ENCODE results near the gene CLOCK. TPM values are rescaled to one million over a fixed set of nuclear protein-coding genes. Genes with fewer than 3 reads are reported as not detected.

CLOCK gene
- total and polyA plus RNA-seq, 5 donors from 2014 or later, result 4.6 to 16.6 (median 7.9) TPM

DNA sequence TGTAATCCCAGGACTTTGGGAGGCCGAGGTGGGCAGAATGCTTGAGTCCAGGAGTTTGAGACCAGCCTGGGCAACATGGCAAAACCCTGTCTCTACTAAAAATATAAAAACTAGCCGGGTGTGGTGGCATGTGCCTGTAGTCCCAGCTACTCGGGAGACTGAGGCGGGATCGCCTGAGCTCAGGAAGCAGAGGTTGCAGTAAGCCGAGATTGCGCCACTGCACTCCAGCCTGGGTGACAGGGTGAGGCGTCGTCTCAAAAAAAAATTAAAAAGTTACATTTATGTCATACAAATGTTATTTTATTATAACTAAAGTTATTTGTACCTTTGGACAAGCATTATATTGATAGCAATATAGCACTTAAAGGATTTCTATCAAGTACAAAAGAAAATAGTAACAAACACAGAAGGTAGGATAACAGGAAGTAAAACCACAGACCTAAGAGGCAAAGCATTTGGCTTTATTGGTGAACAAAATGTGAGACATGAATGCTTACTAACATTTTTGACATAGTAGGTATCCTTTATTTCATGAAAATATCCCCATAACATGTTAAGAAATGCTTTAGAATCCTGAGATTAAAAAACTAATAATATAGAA, 99.5 kb downstream of the CLOCK start:
- H3K4me3 Mint-ChIP-seq, result no peak overlapping the region
- peaks cover 11% of the 10 kb centered on the region for H3K4me1 ChIP-seq (ENCODE audit: control insufficient read depth, insufficient read depth, low read length, poor library complexity, severe bottlenecking)
- H3K36me3 Mint-ChIP-seq, result peaks cover 38% of the 10 kb centered on the region
- H3K27ac Mint-ChIP-seq, result peak overlapping the region in 1 of 3 donors; percentile 56
- ATAC-seq (ENCODE audit: low read depth in 2 of 2) (no peak), DNase-seq (peak in 1 of 3 donors; percentile 23)
- peak overlapping the region; percentile 26 for H3K4me3 ChIP-seq (ENCODE audit: low read depth, low read length)
- no peaks in the 10 kb centered on the region for H3K27me3 Mint-ChIP-seq
- peaks cover 6 to 22% (median 11%) of the 10 kb centered on the region in 4 donors for H3K4me1 Mint-ChIP-seq
- no peak overlapping the region for H3K27ac ChIP-seq (ENCODE audit: insufficient read depth, low read length, poor library complexity, severe bottlenecking)
- H3K9me3 Mint-ChIP-seq, result no peaks in the 10 kb centered on the region
- peaks cover 34% of the 10 kb centered on the region for H3K36me3 ChIP-seq (ENCODE audit: control insufficient read depth, insufficient read depth, low read length)
- H3K9me3 ChIP-seq (ENCODE audit: control insufficient read depth in 2 of 2, low read length in 2 of 2), result no peaks in the 10 kb centered on the region
- H3K27me3 ChIP-seq (ENCODE audit: control insufficient read depth, insufficient read depth, low read length), result no peaks in the 10 kb centered on the region

DNA sequence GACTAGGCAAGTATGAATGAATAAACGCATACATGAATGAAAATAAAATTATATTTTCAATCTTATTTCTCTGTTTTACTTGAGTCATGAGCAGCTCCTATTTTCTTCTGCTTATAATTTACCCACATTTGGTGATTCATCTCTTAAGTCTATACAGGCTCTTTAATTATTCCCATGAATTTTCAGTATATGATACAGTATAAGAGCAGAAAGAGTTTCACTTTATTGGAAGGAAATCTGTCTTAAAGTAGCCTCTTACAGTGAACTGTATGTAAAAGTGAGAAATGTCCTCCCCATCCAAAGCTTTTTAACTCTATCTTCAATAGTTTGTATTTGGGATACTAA, 100.2 kb downstream of the CLOCK start:
- H3K9me3 ChIP-seq (ENCODE audit: control insufficient read depth in 2 of 2, low read length in 2 of 2), result no peaks in the 10 kb centered on the region
- Mint-ChIP-seq H3K27ac (peak overlapping the region in 1 of 3 donors; percentile 51), H3K27me3 (no peaks in the 10 kb centered on the region), H3K4me3 (no peak overlapping the region), H3K4me1 (peaks cover 6 to 22% (median 10%) of the 10 kb centered on the region in 4 donors), H3K36me3 (peaks cover 35% of the 10 kb centered on the region), H3K9me3 (no peaks in the 10 kb centered on the region)
- no peak overlapping the region for H3K4me3 ChIP-seq (ENCODE audit: low read depth, low read length)
- ATAC-seq (ENCODE audit: low read depth in 2 of 2), result no peak
- H3K4me1 ChIP-seq (ENCODE audit: control insufficient read depth, insufficient read depth, low read length, poor library complexity, severe bottlenecking), result peaks cover 11% of the 10 kb centered on the region
- H3K27me3 ChIP-seq (ENCODE audit: control insufficient read depth, insufficient read depth, low read length), result no peaks in the 10 kb centered on the region
- DNase-seq, result no peak
- no peak overlapping the region for H3K27ac ChIP-seq (ENCODE audit: insufficient read depth, low read length, poor library complexity, severe bottlenecking)
- peaks cover 35% of the 10 kb centered on the region for H3K36me3 ChIP-seq (ENCODE audit: control insufficient read depth, insufficient read depth, low read length)

DNA sequence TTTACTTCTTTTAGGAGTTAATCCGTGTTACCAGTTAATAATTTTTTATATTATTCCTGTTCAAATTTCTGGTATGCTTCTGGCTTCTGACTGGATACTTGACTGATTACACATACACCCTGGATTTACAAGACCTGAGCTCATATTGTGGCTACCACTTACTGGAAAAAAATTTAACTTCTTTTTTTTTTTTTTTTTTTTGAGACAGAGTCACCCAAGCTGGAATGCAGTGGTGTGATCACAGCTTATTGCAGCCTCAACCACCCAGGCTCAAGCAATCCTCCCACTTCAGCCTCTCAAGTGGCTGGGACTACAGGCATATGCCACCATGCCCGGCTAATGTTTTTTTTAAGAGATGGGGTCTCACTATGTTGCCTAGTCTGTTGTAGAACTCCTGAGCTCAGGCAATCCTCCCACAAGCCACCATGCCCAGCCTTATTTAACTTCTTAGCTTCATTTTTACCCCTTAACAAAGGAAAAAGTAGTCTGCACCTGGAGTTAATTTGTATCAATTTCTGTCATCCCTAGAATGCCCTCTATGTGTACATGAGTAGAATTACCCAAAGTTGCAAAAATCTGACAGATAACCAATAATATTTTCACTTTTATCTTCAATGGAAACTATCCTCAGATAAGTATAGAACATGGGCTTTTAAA, 100.7 kb downstream of the CLOCK start:
- Mint-ChIP-seq H3K36me3 (peaks cover 35% of the 10 kb centered on the region), H3K27ac (peak overlapping the region in 1 of 3 donors; percentile 51), H3K4me1 (peaks cover 6 to 22% (median 10%) of the 10 kb centered on the region in 4 donors), H3K4me3 (no peak overlapping the region), H3K9me3 (no peaks in the 10 kb centered on the region), H3K27me3 (no peaks in the 10 kb centered on the region)
- H3K36me3 ChIP-seq (ENCODE audit: control insufficient read depth, insufficient read depth, low read length), result peaks cover 35% of the 10 kb centered on the region
- ATAC-seq (ENCODE audit: low read depth in 2 of 2) (no peak), DNase-seq (no peak)
- no peak overlapping the region for H3K4me3 ChIP-seq (ENCODE audit: low read depth, low read length)
- H3K9me3 ChIP-seq (ENCODE audit: control insufficient read depth in 2 of 2, low read length in 2 of 2), result no peaks in the 10 kb centered on the region
- H3K4me1 ChIP-seq (ENCODE audit: control insufficient read depth, insufficient read depth, low read length, poor library complexity, severe bottlenecking), result peaks cover 11% of the 10 kb centered on the region
- no peak overlapping the region for H3K27ac ChIP-seq (ENCODE audit: insufficient read depth, low read length, poor library complexity, severe bottlenecking)
- no peaks in the 10 kb centered on the region for H3K27me3 ChIP-seq (ENCODE audit: control insufficient read depth, insufficient read depth, low read length)

DNA sequence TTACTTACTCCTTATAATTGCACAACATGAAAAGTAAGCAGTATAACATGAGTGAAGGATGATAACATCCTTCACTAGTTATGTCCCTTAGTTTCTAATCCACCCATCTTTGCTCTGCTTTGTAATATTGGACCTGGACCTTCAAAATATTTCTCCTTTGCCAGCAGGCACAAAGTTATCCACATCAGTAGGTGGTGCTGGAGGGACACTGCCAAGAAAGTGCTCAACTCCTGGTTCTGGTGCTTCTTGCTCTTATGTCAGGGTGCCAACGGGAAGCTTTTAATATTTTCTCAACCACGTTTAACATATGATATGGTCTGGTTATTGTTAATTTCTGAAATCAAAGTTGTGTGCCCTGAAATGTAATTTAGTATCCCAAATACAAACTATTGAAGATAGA, 101.9 kb downstream of the CLOCK start:
- DNase-seq (peak in 1 of 3 donors; percentile 26), ATAC-seq (ENCODE audit: low read depth in 2 of 2) (no peak)
- H3K4me1 Mint-ChIP-seq, result peaks cover 8 to 26% (median 11%) of the 10 kb centered on the region in 4 donors
- Histone ChIP-seq H3K4me1 (ENCODE audit: control insufficient read depth, insufficient read depth, low read length, poor library complexity, severe bottlenecking) (peaks cover 11% of the 10 kb centered on the region), H3K27ac (ENCODE audit: insufficient read depth, low read length, poor library complexity, severe bottlenecking) (no peak overlapping the region), H3K4me3 (ENCODE audit: low read depth, low read length) (no peak overlapping the region), H3K36me3 (ENCODE audit: control insufficient read depth, insufficient read depth, low read length) (peaks cover 36% of the 10 kb centered on the region), H3K27me3 (ENCODE audit: control insufficient read depth, insufficient read depth, low read length) (no peaks in the 10 kb centered on the region), H3K9me3 (ENCODE audit: control insufficient read depth in 2 of 2, low read length in 2 of 2) (no peaks in the 10 kb centered on the region)
- peaks cover 32% of the 10 kb centered on the region for H3K36me3 Mint-ChIP-seq
- H3K4me3 Mint-ChIP-seq, result no peak overlapping the region
- H3K27ac Mint-ChIP-seq, result peak overlapping the region in 1 of 3 donors; percentile 35
- no peaks in the 10 kb centered on the region for H3K9me3 Mint-ChIP-seq
- no peaks in the 10 kb centered on the region for H3K27me3 Mint-ChIP-seq

DNA sequence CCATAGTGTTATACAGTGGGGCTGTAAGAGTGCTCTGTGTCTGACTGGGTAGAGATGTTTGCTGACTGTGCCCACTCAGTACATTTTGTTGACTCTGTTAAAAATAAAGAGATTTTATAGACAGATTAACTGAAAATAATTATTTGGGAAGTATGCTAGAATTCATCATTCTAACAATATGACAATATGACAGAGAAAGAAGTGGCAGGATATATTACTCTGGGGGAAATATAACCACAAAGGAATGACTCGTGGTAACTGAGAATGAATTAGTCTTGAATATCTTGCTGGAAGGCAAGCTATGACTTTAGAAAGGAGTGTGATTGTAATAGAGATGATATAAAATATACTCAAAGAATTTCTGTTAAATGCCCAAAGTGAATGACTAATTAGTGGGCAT, 104.2 kb downstream of the CLOCK start:
- H3K36me3 Mint-ChIP-seq, result peaks cover 34% of the 10 kb centered on the region

DNA sequence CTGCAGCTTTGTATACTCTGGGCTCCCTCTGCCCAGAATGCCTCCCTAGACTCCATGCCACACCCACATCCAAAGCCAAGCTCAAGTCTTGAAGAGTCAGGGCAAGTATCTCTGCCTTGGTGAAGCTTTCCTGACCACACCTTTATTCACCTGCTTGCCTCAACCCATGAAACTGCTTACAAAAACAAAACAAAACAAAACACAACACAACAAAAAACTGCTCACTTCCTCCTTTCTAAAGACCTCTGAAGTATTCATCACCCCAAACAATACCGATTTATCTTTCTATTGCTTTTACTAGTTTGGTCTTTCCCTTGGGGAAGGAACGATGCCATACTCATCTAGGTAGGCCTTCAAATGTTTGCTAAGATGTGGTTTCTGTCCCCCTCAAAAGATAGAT, 105.9 kb downstream of the CLOCK start:
- Mint-ChIP-seq H3K9me3 (no peaks in the 10 kb centered on the region), H3K27me3 (no peaks in the 10 kb centered on the region), H3K4me1 (peaks cover 3 to 10% (median 6%) of the 10 kb centered on the region in 4 donors), H3K36me3 (peaks cover 34% of the 10 kb centered on the region), H3K4me3 (no peak overlapping the region), H3K27ac (peak overlapping the region in 2 of 3 donors; percentile 31 to 60)
- Histone ChIP-seq H3K27ac (ENCODE audit: insufficient read depth, low read length, poor library complexity, severe bottlenecking) (no peak overlapping the region), H3K27me3 (ENCODE audit: control insufficient read depth, insufficient read depth, low read length) (no peaks in the 10 kb centered on the region), H3K4me3 (ENCODE audit: low read depth, low read length) (no peak overlapping the region), H3K9me3 (ENCODE audit: control insufficient read depth in 2 of 2, low read length in 2 of 2) (no peaks in the 10 kb centered on the region), H3K4me1 (ENCODE audit: control insufficient read depth, insufficient read depth, low read length, poor library complexity, severe bottlenecking) (no peaks in the 10 kb centered on the region), H3K36me3 (ENCODE audit: control insufficient read depth, insufficient read depth, low read length) (peaks cover 41% of the 10 kb centered on the region)
- DNase-seq (no peak), ATAC-seq (ENCODE audit: low read depth in 2 of 2) (no peak)

More for the DNA sequence above, 104.2 kb downstream of the CLOCK start:
- Histone ChIP-seq H3K27me3 (ENCODE audit: control insufficient read depth, insufficient read depth, low read length) (no peaks in the 10 kb centered on the region), H3K36me3 (ENCODE audit: control insufficient read depth, insufficient read depth, low read length) (peaks cover 35% of the 10 kb centered on the region), H3K9me3 (ENCODE audit: control insufficient read depth in 2 of 2, low read length in 2 of 2) (no peaks in the 10 kb centered on the region), H3K4me3 (ENCODE audit: low read depth, low read length) (no peak overlapping the region), H3K4me1 (ENCODE audit: control insufficient read depth, insufficient read depth, low read length, poor library complexity, severe bottlenecking) (peaks cover 7% of the 10 kb centered on the region), H3K27ac (ENCODE audit: insufficient read depth, low read length, poor library complexity, severe bottlenecking) (no peak overlapping the region)
- H3K27me3 Mint-ChIP-seq, result no peaks in the 10 kb centered on the region
- no peak for ATAC-seq (ENCODE audit: low read depth in 2 of 2)
- no peak overlapping the region for H3K27ac Mint-ChIP-seq
- peaks cover 5 to 16% (median 8%) of the 10 kb centered on the region in 4 donors for H3K4me1 Mint-ChIP-seq
- no peak for DNase-seq
- no peaks in the 10 kb centered on the region for H3K9me3 Mint-ChIP-seq
- H3K4me3 Mint-ChIP-seq, result no peak overlapping the region

DNA sequence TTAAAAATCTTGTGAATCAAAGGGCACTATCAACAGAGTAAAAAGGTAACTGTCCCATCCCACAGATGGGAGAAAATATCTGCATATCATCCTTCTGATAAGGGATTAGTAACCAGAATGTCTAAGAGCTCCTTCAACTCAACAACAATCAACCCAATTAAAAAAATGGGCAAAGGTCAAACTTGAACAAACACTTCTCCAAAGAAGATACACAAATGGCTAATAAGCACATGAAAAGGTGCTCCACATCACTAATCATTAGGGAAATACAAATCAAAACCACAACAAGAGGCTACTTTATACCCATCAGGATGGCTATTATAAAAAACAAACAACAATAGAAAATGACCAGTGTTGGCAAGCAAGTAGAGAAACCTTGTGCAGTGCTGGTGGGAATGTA, 107.7 kb downstream of the CLOCK start:
- peaks cover 14 to 23% (median 15%) of the 10 kb centered on the region in 4 donors for H3K4me1 Mint-ChIP-seq
- H3K36me3 Mint-ChIP-seq, result peaks cover 44% of the 10 kb centered on the region
- H3K9me3 Mint-ChIP-seq, result no peaks in the 10 kb centered on the region
- Histone ChIP-seq H3K4me1 (ENCODE audit: control insufficient read depth, insufficient read depth, low read length, poor library complexity, severe bottlenecking) (peaks cover 6% of the 10 kb centered on the region), H3K27me3 (ENCODE audit: control insufficient read depth, insufficient read depth, low read length) (no peaks in the 10 kb centered on the region), H3K27ac (ENCODE audit: insufficient read depth, low read length, poor library complexity, severe bottlenecking) (no peak overlapping the region), H3K4me3 (ENCODE audit: low read depth, low read length) (no peak overlapping the region), H3K9me3 (ENCODE audit: control insufficient read depth in 2 of 2, low read length in 2 of 2) (no peaks in the 10 kb centered on the region), H3K36me3 (ENCODE audit: control insufficient read depth, insufficient read depth, low read length) (peaks cover 53% of the 10 kb centered on the region)
- no peak for DNase-seq
- H3K27ac Mint-ChIP-seq, result peak overlapping the region in 1 of 3 donors; percentile 1
- no peaks in the 10 kb centered on the region for H3K27me3 Mint-ChIP-seq
- H3K4me3 Mint-ChIP-seq, result no peak overlapping the region
- ATAC-seq (ENCODE audit: low read depth in 2 of 2), result no peak

DNA sequence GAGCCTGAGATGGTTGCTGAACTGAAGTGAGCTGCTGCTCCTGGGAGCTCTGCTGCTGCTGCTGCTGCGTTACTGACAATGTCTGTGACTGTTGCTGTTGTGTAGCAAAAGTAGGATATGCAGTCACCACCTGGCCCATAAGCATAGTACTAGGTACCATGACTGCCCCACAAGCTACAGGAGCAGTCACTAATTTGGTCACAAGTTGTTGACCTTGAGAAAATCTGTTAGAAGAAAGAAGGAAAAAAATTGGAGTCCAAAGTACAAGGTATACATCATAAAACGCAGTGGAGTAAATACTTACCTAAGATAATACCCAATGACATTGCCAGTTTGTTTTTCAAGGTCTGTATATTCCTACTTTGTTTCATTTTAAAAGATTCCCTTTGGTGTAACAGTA, 108.4 kb downstream of the CLOCK start:
- Histone ChIP-seq H3K27me3 (ENCODE audit: control insufficient read depth, insufficient read depth, low read length) (no peaks in the 10 kb centered on the region), H3K9me3 (ENCODE audit: control insufficient read depth in 2 of 2, low read length in 2 of 2) (no peaks in the 10 kb centered on the region), H3K27ac (ENCODE audit: insufficient read depth, low read length, poor library complexity, severe bottlenecking) (no peak overlapping the region), H3K4me1 (ENCODE audit: control insufficient read depth, insufficient read depth, low read length, poor library complexity, severe bottlenecking) (peaks cover 6% of the 10 kb centered on the region), H3K4me3 (ENCODE audit: low read depth, low read length) (no peak overlapping the region), H3K36me3 (ENCODE audit: control insufficient read depth, insufficient read depth, low read length) (peaks cover 52% of the 10 kb centered on the region)
- no peak overlapping the region for H3K4me3 Mint-ChIP-seq
- peaks cover 14 to 23% (median 15%) of the 10 kb centered on the region in 4 donors for H3K4me1 Mint-ChIP-seq
- no peaks in the 10 kb centered on the region for H3K9me3 Mint-ChIP-seq
- DNase-seq (no peak), ATAC-seq (ENCODE audit: low read depth in 2 of 2) (no peak)
- peak overlapping the region in 1 of 3 donors; percentile 1 for H3K27ac Mint-ChIP-seq
- H3K36me3 Mint-ChIP-seq, result peaks cover 45% of the 10 kb centered on the region
- H3K27me3 Mint-ChIP-seq, result no peaks in the 10 kb centered on the region
